NT2/D1 (cell line): Measurements from ENCODE around the gene PRELID3B.

Experiments used
- DNase-seq: peaks from one replicate; pipeline ENCODE4 v3.0.0-alpha.2; 2011; ENCODE audit warnings: low read depth, low spot score
- H3K27me3 ChIP-seq: 2 replicates; pipeline ENCODE4 v1.6.0; 2011; ENCODE audit warnings: mild to moderate bottlenecking; ENCODE audit not compliant: insufficient read length, insufficient read depth
- H3K36me3 ChIP-seq: 2 replicates; pipeline ENCODE4 v1.6.1; 2011; ENCODE audit warnings: mild to moderate bottlenecking, low read length, mixed read lengths; ENCODE audit not compliant: insufficient read depth, insufficient read length
- H3K4me1 ChIP-seq: 2 replicates; pipeline ENCODE4 v1.5.1; 2011; ENCODE audit not compliant: insufficient read depth, insufficient read length
- H3K4me3 ChIP-seq: 2 replicates; pipeline ENCODE4 v1.5.1; 2011; ENCODE audit warnings: low read depth; ENCODE audit not compliant: insufficient read length
- H3K9ac ChIP-seq: 2 replicates; pipeline ENCODE4 v1.6.0; 2011; ENCODE audit warnings: low read depth; ENCODE audit not compliant: insufficient read length
- H3K9me3 ChIP-seq: 2 replicates; pipeline ENCODE4 v1.5.1; 2011; ENCODE audit warnings: mild to moderate bottlenecking, low read length; ENCODE audit not compliant: insufficient read depth
- SUZ12 ChIP-seq: IDR thresholded peaks from 2 replicates; pipeline ENCODE4 v1.6.1; 2011; ENCODE audit not compliant: insufficient read length, insufficient read depth; ENCODE audit errors: extremely low read depth
- YY1 ChIP-seq: IDR thresholded peaks from 2 replicates; pipeline ENCODE4 v1.6.1; 2011; ENCODE audit not compliant: insufficient read length, insufficient read depth
- ZNF274 ChIP-seq: IDR thresholded peaks from 2 replicates; pipeline ENCODE4 v1.6.1; 2011; ENCODE audit warnings: mild to moderate bottlenecking, low read depth, low read length

Gene PRELID3B

DNA sequence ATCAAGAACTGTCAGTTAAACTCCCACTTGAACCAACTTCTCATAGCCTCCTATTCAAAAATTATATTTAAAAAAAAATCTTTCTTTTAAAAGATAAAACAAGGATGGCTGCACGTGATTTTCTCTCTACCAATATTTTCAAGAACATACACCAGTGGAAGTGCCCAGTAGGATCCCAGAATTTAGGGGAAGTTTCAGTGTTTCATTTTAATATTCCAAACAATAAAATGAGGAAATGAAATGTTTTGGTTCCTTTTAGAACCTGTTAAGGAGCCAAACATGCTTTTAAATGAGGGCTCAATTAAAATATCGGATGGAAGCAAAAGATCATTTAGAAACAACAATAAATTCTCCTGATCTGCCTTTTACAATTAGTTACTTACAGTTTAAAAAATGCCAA lies 26.4 kb upstream of the PRELID3B start:
- Histone ChIP-seq H3K36me3 (no peaks in the 10 kb centered on the region), H3K9ac (no peak overlapping the region), H3K4me3 (no peak overlapping the region), H3K9me3 (no peaks in the 10 kb centered on the region), H3K27me3 (peaks cover 16% of the 10 kb centered on the region), H3K4me1 (no peaks in the 10 kb centered on the region)
- TF ChIP-seq ZNF274 (no peak), YY1 (no peak), SUZ12 (no peak)
- no peak for DNase-seq

- TF ChIP-seq YY1 (no peak), SUZ12 (no peak), ZNF274 (no peak)
- Histone ChIP-seq H3K9me3 (no peaks in the 10 kb centered on the region), H3K36me3 (no peaks in the 10 kb centered on the region), H3K4me1 (no peaks in the 10 kb centered on the region), H3K27me3 (peaks cover 16% of the 10 kb centered on the region), H3K9ac (no peak overlapping the region), H3K4me3 (no peak overlapping the region)
- peak; percentile 70 for DNase-seq
Observed at GRCh38 chr20:59068534-59068933, 25.9 kb upstream of the PRELID3B start.

- Histone ChIP-seq H3K9me3 (no peaks in the 10 kb centered on the region), H3K27me3 (no peaks in the 10 kb centered on the region), H3K36me3 (no peaks in the 10 kb centered on the region), H3K9ac (no peak overlapping the region), H3K4me3 (no peak overlapping the region), H3K4me1 (no peaks in the 10 kb centered on the region)
- TF ChIP-seq YY1 (no peak), ZNF274 (no peak)
- no peak for DNase-seq
Observed at GRCh38 chr20:59064214-59064722, 21.7 kb upstream of the PRELID3B start.

- no peak for DNase-seq
- H3K4me3 ChIP-seq, result no peak overlapping the region
- H3K27me3 ChIP-seq, result no peaks in the 10 kb centered on the region
Observed at GRCh38 chr20:59063358-59064213, 21.0 kb upstream of the PRELID3B start.

DNA sequence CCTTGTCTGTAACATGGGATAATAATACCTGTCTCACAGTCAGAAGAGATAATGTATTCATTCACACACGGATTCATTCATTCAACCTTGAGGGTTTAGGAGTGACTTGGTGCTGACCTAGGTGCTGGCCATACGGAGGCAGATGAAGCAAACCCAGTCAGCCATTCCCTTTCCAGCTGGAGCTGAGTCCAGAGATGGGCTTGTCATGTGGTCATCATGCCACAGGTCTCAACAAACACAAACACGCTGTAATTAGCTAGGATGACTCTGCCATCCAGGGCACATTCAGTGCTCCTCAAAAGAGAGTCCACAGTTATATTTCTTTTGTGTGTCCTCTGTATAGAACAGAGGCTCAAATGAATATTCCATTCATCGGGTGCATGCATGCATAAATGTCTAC lies 19.5 kb upstream of the PRELID3B start:
- H3K4me1 ChIP-seq, result no peaks in the 10 kb centered on the region
- no peak for DNase-seq
- H3K36me3 ChIP-seq, result no peaks in the 10 kb centered on the region
- TF ChIP-seq YY1, result no peak
- no peak for TF ChIP-seq ZNF274
- no peak for TF ChIP-seq SUZ12
- no peaks in the 10 kb centered on the region for H3K27me3 ChIP-seq
- no peak overlapping the region for H3K4me3 ChIP-seq
- H3K9ac ChIP-seq, result no peak overlapping the region
- no peaks in the 10 kb centered on the region for H3K9me3 ChIP-seq

More at GRCh38 chr20:59063358-59064213, 21.0 kb upstream of the PRELID3B start:
- Histone ChIP-seq H3K9ac (no peak overlapping the region), H3K36me3 (no peaks in the 10 kb centered on the region), H3K9me3 (no peaks in the 10 kb centered on the region), H3K4me1 (no peaks in the 10 kb centered on the region)
- TF ChIP-seq SUZ12 (no peak), YY1 (no peak), ZNF274 (no peak)

DNA sequence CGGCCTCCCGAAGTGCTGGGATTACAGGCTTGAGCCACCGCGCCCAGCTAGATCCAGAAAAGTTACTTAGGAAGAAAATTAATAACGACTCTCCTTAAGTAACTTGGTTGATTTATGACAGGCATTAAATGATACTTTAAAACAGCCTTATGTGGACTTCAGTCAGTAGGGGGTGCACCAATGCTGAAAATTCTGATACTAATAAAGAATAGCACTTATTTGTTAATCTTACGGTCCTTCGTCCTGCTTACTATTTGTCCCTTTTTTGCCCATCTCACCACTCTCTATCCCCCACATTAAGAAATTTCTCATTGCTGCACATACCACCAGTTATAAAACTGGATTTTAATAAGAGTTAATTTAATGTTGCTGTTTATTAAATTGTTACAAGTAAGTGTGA lies 12.7 kb upstream of the PRELID3B start:
- Histone ChIP-seq H3K4me3 (no peak overlapping the region), H3K4me1 (no peaks in the 10 kb centered on the region), H3K9ac (no peak overlapping the region), H3K27me3 (peaks cover 3% of the 10 kb centered on the region), H3K36me3 (no peaks in the 10 kb centered on the region), H3K9me3 (peaks cover 5% of the 10 kb centered on the region; the same call in 1 of the 2 replicates)
- TF ChIP-seq ZNF274 (no peak), YY1 (no peak), SUZ12 (no peak)
- no peak for DNase-seq

- Histone ChIP-seq H3K9me3 (peaks cover 3% of the 10 kb centered on the region; the same call in 1 of the 2 replicates), H3K9ac (no peak overlapping the region), H3K4me3 (no peak overlapping the region), H3K27me3 (peaks cover 9% of the 10 kb centered on the region), H3K4me1 (no peaks in the 10 kb centered on the region), H3K36me3 (no peaks in the 10 kb centered on the region)
- DNase-seq, result no peak
- TF ChIP-seq YY1, result no peak
Observed at GRCh38 chr20:59051666-59052185, 9.1 kb upstream of the PRELID3B start.

DNA sequence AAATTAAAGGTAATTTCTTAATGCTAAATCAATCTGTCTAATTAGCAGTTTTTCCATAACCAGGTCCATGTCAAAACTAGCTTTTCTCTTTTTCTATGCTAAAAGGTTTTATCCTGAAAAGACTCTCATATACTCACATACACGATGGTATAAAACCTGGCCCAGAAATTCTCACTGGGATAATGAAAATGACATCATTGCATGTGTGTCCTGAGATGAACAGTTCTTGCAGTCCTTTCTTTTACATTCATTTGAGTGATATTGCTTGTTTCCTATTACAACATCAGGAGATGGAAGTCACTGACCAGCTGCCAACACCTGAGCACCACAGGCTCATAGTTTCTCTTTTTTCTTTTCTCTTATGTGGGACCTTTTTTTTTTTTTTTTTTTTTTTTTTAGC lies 7.9 kb upstream of the PRELID3B start:
- Histone ChIP-seq H3K9ac (no peak overlapping the region), H3K27me3 (peaks cover 9% of the 10 kb centered on the region), H3K36me3 (no peaks in the 10 kb centered on the region), H3K4me3 (no peak overlapping the region), H3K9me3 (no peaks in the 10 kb centered on the region), H3K4me1 (no peaks in the 10 kb centered on the region)
- DNase-seq, result no peak
- TF ChIP-seq YY1 (no peak), ZNF274 (no peak), SUZ12 (no peak)
